ENCODE results near the gene TAX1BP3.
A peak's percentile ranks its signal among the peaks of the same experiment; 100 is the strongest.

The TAX1BP3 gene

GRCh38 chr17:3657874-3658783 is 10.2 kb downstream of the TAX1BP3 start:
- no peak for DNase-seq

GRCh38 chr17:3657588-3657869 is 10.8 kb downstream of the TAX1BP3 start:
- DNase-seq = no peak

GRCh38 chr17:3656755-3657587 is 11.4 kb downstream of the TAX1BP3 start:
- DNase-seq = no peak

- DNase-seq = no peak
Measured at GRCh38 chr17:3656353-3656752, 12.0 kb downstream of the TAX1BP3 start.

GRCh38 chr17:3655766-3656165 is 12.6 kb downstream of the TAX1BP3 start:
- DNase-seq = no peak

GRCh38 chr17:3647769-3648555 is 20.4 kb downstream of the TAX1BP3 start:
- peak; percentile 47 for DNase-seq

GRCh38 chr17:3647251-3647650 is 21.1 kb downstream of the TAX1BP3 start:
- DNase-seq = no peak

GRCh38 chr17:3645310-3645709 is 23.1 kb downstream of the TAX1BP3 start:
- no peak for DNase-seq

GRCh38 chr17:3643889-3644349 is 24.5 kb downstream of the TAX1BP3 start:
- no peak for DNase-seq

GRCh38 chr17:3641717-3642486 is 26.5 kb downstream of the TAX1BP3 start:
- no peak for DNase-seq

GRCh38 chr17:3641014-3641413 is 27.4 kb downstream of the TAX1BP3 start:
- DNase-seq = no peak

- peak; percentile 84 for DNase-seq
Measured at GRCh38 chr17:3639981-3640596, 28.3 kb downstream of the TAX1BP3 start.

- no peak for DNase-seq
Measured at GRCh38 chr17:3636908-3637373, 31.4 kb downstream of the TAX1BP3 start.

GRCh38 chr17:3636154-3636907 is 32.0 kb downstream of the TAX1BP3 start, which contains the start of the genes CTNS and SHPK:
Gene CTNS (plus strand): TSS chr17:3636760. CDS start chr17:3640207, 3,447 bp downstream.
Gene SHPK (minus strand): TSS chr17:3636250. CDS start chr17:3636219, 31 bp downstream.
- DNase-seq = peak; percentile 95

GRCh38 chr17:3635474-3636153 is 32.8 kb downstream of the TAX1BP3 start:
- peak; percentile 42 for DNase-seq

GRCh38 chr17:3632287-3632686 is 36.1 kb downstream of the TAX1BP3 start:
- DNase-seq = no peak

GRCh38 chr17:3630781-3631180 is 37.6 kb downstream of the TAX1BP3 start:
- DNase-seq = no peak

GRCh38 chr17:3627769-3628167 is 40.6 kb downstream of the TAX1BP3 start:
- no peak for DNase-seq

GRCh38 chr17:3626831-3627768 is 41.3 kb downstream of the TAX1BP3 start:
- no peak for DNase-seq
